Lower leg skin (tissue), 3 donors: ENCODE results near the gene CMYA5.

Experiments
- CTCF ChIP-seq, 3 donors: fragments of 450-650 bp; IDR thresholded peaks; one replicate each; pipeline ENCODE4 v1.5.1; 2016; ENCODE audit warnings: antibody characterized with exemption in 3 of 3, mild to moderate bottlenecking in 3 of 3, moderate library complexity in 2 of 3
- POLR2A ChIP-seq, 2 donors: fragments of 450-650 bp; IDR thresholded peaks; one replicate each; pipeline ENCODE4 v1.6.1; 2016 to 2017; ENCODE audit warnings: antibody characterized with exemption in 2 of 2, mild to moderate bottlenecking in 1 of 2, moderate library complexity in 1 of 2

- TF ChIP-seq CTCF (IDR thresholded peaks at IDR 0.05) (no peak), POLR2A (IDR thresholded peaks at IDR 0.05) (no peak)
Observed at GRCh38 chr5:79843450-79844388, 154.1 kb downstream of the CMYA5 start.
